Common myeloid progenitor, CD34-positive (primary cell): Measurements from ENCODE around the gene PLXND1.
A peak's percentile ranks its signal among the peaks of the same experiment; 100 is the strongest.

ENCODE experiments used
- CTCF ChIA-PET: fragments of 350-600 bp; sonication (Branson Sonifier 250); formaldehyde crosslinking; loops from one replicate; lab custom pipeline; 2021; ENCODE audit warnings: antibody characterized with exemption; lab: Charles Lee
- POLR2A ChIA-PET: fragments of 350-600 bp; sonication (Branson Sonifier 250); formaldehyde crosslinking; loops from one replicate; lab custom pipeline; 2021; ENCODE audit warnings: antibody characterized with exemption; lab: Charles Lee
- DNase-seq, 3 donors: peaks; one replicate each; pipeline versions ENCODE4 v3.0.0 to v3.0.0-alpha.2; 2013
- H3K27ac ChIP-seq, 2 experiments: 1 replicate in 1 of 2; 2 replicates in 1 of 2; pipeline ENCODE4 v1.7.0; 2013; ENCODE audit warnings: inconsistent platforms in 2 of 2, low read length in 2 of 2, mild to moderate bottlenecking in 2 of 2, low read depth in 1 of 2, moderate library complexity in 1 of 2; ENCODE audit not compliant: severe bottlenecking in 2 of 2, insufficient read depth in 1 of 2, poor library complexity in 1 of 2
- H3K27me3 ChIP-seq, 5 experiments: replicated peaks in 2 of 5; 1 replicate in 3 of 5; 2 replicates in 2 of 5; pipeline versions ENCODE4 v1.6.1 to v1.7.0; 2013; ENCODE audit warnings: low read length in 4 of 5, mild to moderate bottlenecking in 2 of 5, moderate library complexity in 2 of 5, inconsistent platforms in 1 of 5; ENCODE audit not compliant: insufficient read depth in 5 of 5, control insufficient read depth in 4 of 5
- H3K36me3 ChIP-seq, 4 experiments: 1 replicate in 2 of 4; 2 replicates in 2 of 4; pipeline versions ENCODE4 v1.6.1 to v1.7.0; 2013; ENCODE audit warnings: low read length in 3 of 4, control low read depth in 1 of 4, mild to moderate bottlenecking in 1 of 4; ENCODE audit not compliant: control insufficient read depth in 4 of 4, insufficient read depth in 4 of 4
- H3K4me1 ChIP-seq, 4 experiments: 1 replicate in 3 of 4; 2 replicates in 1 of 4; pipeline versions ENCODE4 v1.6.1 to v1.7.1; 2013; ENCODE audit warnings: low read length in 3 of 4, mild to moderate bottlenecking in 3 of 4, control low read depth in 1 of 4, inconsistent platforms in 1 of 4, moderate library complexity in 1 of 4; ENCODE audit not compliant: control insufficient read depth in 4 of 4, insufficient read depth in 4 of 4; ENCODE audit errors: control extremely low read depth in 1 of 4
- H3K4me3 ChIP-seq, 7 experiments: 1 replicate in 4 of 7; 2 replicates in 3 of 7; pipeline versions ENCODE4 v1.5.1 to v1.7.0; 2013; ENCODE audit warnings: mild to moderate bottlenecking in 7 of 7, low read length in 6 of 7, moderate library complexity in 6 of 7, inconsistent platforms in 2 of 7, low read depth in 2 of 7, control low read depth in 1 of 7; ENCODE audit not compliant: insufficient read depth in 4 of 7, control insufficient read depth in 1 of 7; ENCODE audit errors: extremely low read depth in 1 of 7
- H3K9me3 ChIP-seq, 5 experiments: 1 replicate in 4 of 5; 2 replicates in 1 of 5; pipeline versions ENCODE4 v1.6.1 to v1.7.1; 2013; ENCODE audit warnings: low read length in 4 of 5, mild to moderate bottlenecking in 2 of 5, inconsistent platforms in 1 of 5, low read depth in 1 of 5, moderate library complexity in 1 of 5; ENCODE audit not compliant: control insufficient read depth in 4 of 5, insufficient read depth in 2 of 5; ENCODE audit errors: control extremely low read depth in 1 of 5
- WGBS: methylation state at CpG from one replicate; pipeline ENCODE4 v1.1.5; 2013; ENCODE audit not compliant: insufficient coverage; 5-methylcytosine and 5-hydroxymethylcytosine counted together

PLXND1 gene

GRCh38 chr3:129618901-129619671 is 12.6 kb upstream of the PLXND1 start:
- Histone ChIP-seq H3K4me1 (peaks cover 0 to 50% (median 38%) of the 10 kb centered on the region in 4 experiments), H3K27ac (no peak overlapping the region), H3K9me3 (no peaks in the 10 kb centered on the region), H3K36me3 (no peaks in the 10 kb centered on the region), H3K4me3 (peak overlapping the region in 3 of 7 experiments; percentile 14 to 43 (median 32)), H3K27me3 (no peaks in the 10 kb centered on the region)
- DNase-seq, result peak in 2 of 3 donors; percentile 69 to 78
- WGBS, result 21% methylated on average over 20 of the region's 23 CpGs
- ChIA-PET POLR2A (interaction anchor here (0.6 to 1.2 kb wide), 3 partner anchors 41 to 173 kb away, joined by 3 to 4 read pairs (median 3); no protein-coding TSS in a partner anchor), CTCF (interaction anchor here (1.0 to 3.9 kb wide), 6 partner anchors 8 to 242 kb away, joined by 3 to 19 read pairs (median 4); no protein-coding TSS in a partner anchor)

GRCh38 chr3:129618186-129618820 is 11.8 kb upstream of the PLXND1 start:
- Histone ChIP-seq H3K4me1 (peaks cover 0 to 52% (median 43%) of the 10 kb centered on the region in 4 experiments), H3K27ac (no peak overlapping the region), H3K27me3 (no peaks in the 10 kb centered on the region), H3K36me3 (no peaks in the 10 kb centered on the region), H3K9me3 (no peaks in the 10 kb centered on the region), H3K4me3 (peak overlapping the region in 3 of 7 experiments; percentile 14 to 43 (median 32))
- ChIA-PET POLR2A (interaction anchor here (0.6 to 1.2 kb wide), 2 partner anchors 40 to 173 kb away, joined by 3 to 4 read pairs; no protein-coding TSS in a partner anchor), CTCF (interaction anchor here (0.8 to 3.9 kb wide), 9 partner anchors 9 to 241 kb away, joined by 3 to 19 read pairs (median 3); no protein-coding TSS in a partner anchor)
- 58% methylated on average over 14 of the region's 15 CpGs for WGBS
- no peak for DNase-seq

- H3K27me3 ChIP-seq, result no peaks in the 10 kb centered on the region
- no peak overlapping the region for H3K27ac ChIP-seq
- no peaks in the 10 kb centered on the region for H3K9me3 ChIP-seq
- DNase-seq, result no peak
- H3K4me3 ChIP-seq, result no peak overlapping the region
- H3K4me1 ChIP-seq, result peaks cover 0 to 59% (median 49%) of the 10 kb centered on the region in 4 experiments
- no peaks in the 10 kb centered on the region for H3K36me3 ChIP-seq
- WGBS, result 92% methylated on average over 12 of the region's 12 CpGs
- ChIA-PET POLR2A (no interaction called here), CTCF (interaction anchor here (0.8 to 3.9 kb wide), 7 partner anchors 9 to 240 kb away, joined by 3 to 19 read pairs (median 4); no protein-coding TSS in a partner anchor)
Observed at GRCh38 chr3:129617381-129618185, 11.1 kb upstream of the PLXND1 start.

- Histone ChIP-seq H3K27me3 (no peaks in the 10 kb centered on the region), H3K9me3 (no peaks in the 10 kb centered on the region), H3K36me3 (no peaks in the 10 kb centered on the region), H3K4me1 (peaks cover 0 to 67% (median 57%) of the 10 kb centered on the region in 4 experiments), H3K4me3 (no peak overlapping the region), H3K27ac (no peak overlapping the region)
- ChIA-PET CTCF (interaction anchor here (1.3 to 3.9 kb wide), 4 partner anchors 8 to 25 kb away, joined by 4 to 19 read pairs (median 5); no protein-coding TSS in a partner anchor), POLR2A (no interaction called here)
- DNase-seq, result no peak
- 95% methylated on average over 5 of the region's 5 CpGs for WGBS
Observed at GRCh38 chr3:129616713-129617112, 10.2 kb upstream of the PLXND1 start.

- POLR2A ChIA-PET, result no interaction called here
- Histone ChIP-seq H3K9me3 (no peaks in the 10 kb centered on the region), H3K27me3 (no peaks in the 10 kb centered on the region), H3K36me3 (no peaks in the 10 kb centered on the region), H3K4me3 (no peak overlapping the region), H3K27ac (no peak overlapping the region), H3K4me1 (peaks cover 0 to 72% (median 59%) of the 10 kb centered on the region in 4 experiments)
- WGBS, result 100% methylated on average over 6 of the region's 8 CpGs
- DNase-seq, result no peak
- CTCF ChIA-PET, result interaction anchor here (1.0 to 3.9 kb wide), 2 partner anchors 11 to 37 kb away, joined by 3 to 19 read pairs; no protein-coding TSS in a partner anchor
Observed at GRCh38 chr3:129616291-129616690, 9.8 kb upstream of the PLXND1 start.

- Histone ChIP-seq H3K27ac (no peak overlapping the region), H3K27me3 (no peaks in the 10 kb centered on the region)
- CTCF ChIA-PET, result interaction anchor here (1.0 to 3.9 kb wide), 2 partner anchors 12 to 37 kb away, joined by 3 to 19 read pairs; no protein-coding TSS in a partner anchor
Observed at GRCh38 chr3:129615751-129616281, 9.3 kb upstream of the PLXND1 start.

More at GRCh38 chr3:129615751-129616281, 9.3 kb upstream of the PLXND1 start:
- Histone ChIP-seq H3K36me3 (no peaks in the 10 kb centered on the region), H3K4me1 (peaks cover 0 to 74% (median 59%) of the 10 kb centered on the region in 4 experiments), H3K4me3 (no peak overlapping the region), H3K9me3 (no peaks in the 10 kb centered on the region)
- DNase-seq, result no peak
- POLR2A ChIA-PET, result no interaction called here
- 62% methylated on average over 7 of the region's 8 CpGs for WGBS
